ENCODE results near the gene HSBP1L1. TPM values are rescaled to one million over a fixed set of nuclear protein-coding genes. Genes with fewer than 3 reads are reported as not detected.

The HSBP1L1 gene
- total RNA-seq, 1 donor from 2014 or later: 1.6 TPM

DNA sequence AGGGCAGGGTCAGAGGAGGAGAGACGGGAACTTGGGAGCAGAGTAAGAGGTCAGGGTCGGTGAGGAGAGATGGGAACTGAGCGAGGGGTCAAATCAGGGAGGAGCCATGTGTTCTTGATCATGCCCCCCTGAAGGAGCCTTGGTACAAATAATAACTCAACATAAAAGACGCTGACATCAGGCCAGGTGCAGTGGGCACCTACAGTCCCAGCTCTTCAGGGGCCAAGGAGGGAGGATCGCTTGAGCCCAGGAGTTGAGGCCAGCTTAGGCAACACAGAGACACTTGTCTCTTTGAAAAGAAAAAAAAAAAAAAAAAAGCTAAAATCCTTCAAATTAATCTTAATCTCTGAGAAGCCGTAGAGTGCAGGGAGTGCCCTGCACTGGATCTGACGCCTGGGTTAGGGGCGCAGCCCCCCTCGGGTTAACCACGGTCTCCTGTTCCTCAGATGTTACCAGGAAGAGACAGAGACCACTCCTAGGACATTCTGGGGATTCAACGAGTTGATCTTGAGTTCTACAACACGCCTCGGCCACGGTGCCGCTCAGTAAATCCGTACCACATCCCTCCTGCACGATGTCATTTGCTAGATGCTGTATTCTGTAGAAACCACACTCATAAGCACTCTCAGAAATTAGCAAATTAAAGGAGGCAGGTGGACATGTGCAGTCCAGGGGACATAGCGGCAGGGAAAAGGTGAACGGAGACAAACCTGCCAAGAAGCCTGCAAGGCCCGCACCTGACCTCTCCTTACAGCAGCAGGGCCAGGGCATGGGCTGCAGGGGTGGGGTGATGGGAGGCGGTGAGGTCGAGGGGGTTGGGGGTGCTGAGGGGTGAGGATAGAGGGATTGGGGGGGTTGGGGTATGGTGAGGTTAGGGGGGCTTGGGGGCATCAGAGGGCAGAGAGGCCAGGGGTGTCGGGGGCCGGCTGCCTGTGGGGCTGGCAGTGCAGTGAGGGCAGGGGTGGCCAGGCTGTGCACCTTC, 42.2 kb upstream of the HSBP1L1 start:
- DNase-seq (ENCODE audit: extremely low spot score, unreplicated experiment): peak; percentile 40
- no peaks in the 10 kb centered on the region for H3K9me3 Mint-ChIP-seq (ENCODE audit: unreplicated experiment)
- H3K4me1 Mint-ChIP-seq (ENCODE audit: unreplicated experiment): no peaks in the 10 kb centered on the region
- H3K36me3 Mint-ChIP-seq (ENCODE audit: unreplicated experiment): peaks cover 31% of the 10 kb centered on the region
- no peak overlapping the region for H3K4me3 Mint-ChIP-seq (ENCODE audit: unreplicated experiment)
- TF ChIP-seq, protein P1, sequence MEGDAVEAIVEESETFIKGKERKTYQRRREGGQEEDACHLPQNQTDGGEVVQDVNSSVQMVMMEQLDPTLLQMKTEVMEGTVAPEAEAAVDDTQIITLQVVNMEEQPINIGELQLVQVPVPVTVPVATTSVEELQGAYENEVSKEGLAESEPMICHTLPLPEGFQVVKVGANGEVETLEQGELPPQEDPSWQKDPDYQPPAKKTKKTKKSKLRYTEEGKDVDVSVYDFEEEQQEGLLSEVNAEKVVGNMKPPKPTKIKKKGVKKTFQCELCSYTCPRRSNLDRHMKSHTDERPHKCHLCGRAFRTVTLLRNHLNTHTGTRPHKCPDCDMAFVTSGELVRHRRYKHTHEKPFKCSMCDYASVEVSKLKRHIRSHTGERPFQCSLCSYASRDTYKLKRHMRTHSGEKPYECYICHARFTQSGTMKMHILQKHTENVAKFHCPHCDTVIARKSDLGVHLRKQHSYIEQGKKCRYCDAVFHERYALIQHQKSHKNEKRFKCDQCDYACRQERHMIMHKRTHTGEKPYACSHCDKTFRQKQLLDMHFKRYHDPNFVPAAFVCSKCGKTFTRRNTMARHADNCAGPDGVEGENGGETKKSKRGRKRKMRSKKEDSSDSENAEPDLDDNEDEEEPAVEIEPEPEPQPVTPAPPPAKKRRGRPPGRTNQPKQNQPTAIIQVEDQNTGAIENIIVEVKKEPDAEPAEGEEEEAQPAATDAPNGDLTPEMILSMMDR (IDR thresholded peaks at IDR 0.05): no peak
- no peak overlapping the region for H3K27ac Mint-ChIP-seq (ENCODE audit: unreplicated experiment)
- no peaks in the 10 kb centered on the region for H3K27me3 Mint-ChIP-seq (ENCODE audit: unreplicated experiment)

DNA sequence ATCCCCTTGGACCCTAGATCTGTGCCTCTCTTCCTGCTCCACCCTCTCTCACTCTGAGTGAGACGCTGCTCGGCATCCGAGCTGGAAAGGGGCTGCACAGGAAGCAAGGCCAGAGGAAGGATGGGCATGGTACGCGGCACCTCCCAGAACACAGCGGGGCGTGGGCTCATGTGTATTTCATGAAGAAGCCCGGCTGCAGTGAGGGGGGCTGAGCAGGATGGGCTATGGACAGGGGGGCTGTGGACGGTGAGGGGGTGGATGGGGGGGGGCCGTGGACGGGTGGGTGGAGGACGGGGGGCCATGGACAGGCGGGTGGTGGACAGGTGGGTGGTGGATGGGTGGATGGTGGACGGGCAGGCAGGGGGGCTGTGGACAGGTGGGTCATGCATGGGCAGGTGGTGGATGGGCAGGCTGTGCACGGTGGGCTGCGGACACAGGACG, 41.5 kb upstream of the HSBP1L1 start:
- H3K9me3 Mint-ChIP-seq (ENCODE audit: unreplicated experiment): no peaks in the 10 kb centered on the region
- no peak overlapping the region for H3K27ac Mint-ChIP-seq (ENCODE audit: unreplicated experiment)
- no peaks in the 10 kb centered on the region for H3K4me1 Mint-ChIP-seq (ENCODE audit: unreplicated experiment)
- TF ChIP-seq, protein P1 (IDR thresholded peaks at IDR 0.05): no peak
- no peak overlapping the region for H3K4me3 Mint-ChIP-seq (ENCODE audit: unreplicated experiment)
- DNase-seq (ENCODE audit: extremely low spot score, unreplicated experiment): peak; percentile 73
- H3K27me3 Mint-ChIP-seq (ENCODE audit: unreplicated experiment): no peaks in the 10 kb centered on the region
- H3K36me3 Mint-ChIP-seq (ENCODE audit: unreplicated experiment): peaks cover 32% of the 10 kb centered on the region

DNA sequence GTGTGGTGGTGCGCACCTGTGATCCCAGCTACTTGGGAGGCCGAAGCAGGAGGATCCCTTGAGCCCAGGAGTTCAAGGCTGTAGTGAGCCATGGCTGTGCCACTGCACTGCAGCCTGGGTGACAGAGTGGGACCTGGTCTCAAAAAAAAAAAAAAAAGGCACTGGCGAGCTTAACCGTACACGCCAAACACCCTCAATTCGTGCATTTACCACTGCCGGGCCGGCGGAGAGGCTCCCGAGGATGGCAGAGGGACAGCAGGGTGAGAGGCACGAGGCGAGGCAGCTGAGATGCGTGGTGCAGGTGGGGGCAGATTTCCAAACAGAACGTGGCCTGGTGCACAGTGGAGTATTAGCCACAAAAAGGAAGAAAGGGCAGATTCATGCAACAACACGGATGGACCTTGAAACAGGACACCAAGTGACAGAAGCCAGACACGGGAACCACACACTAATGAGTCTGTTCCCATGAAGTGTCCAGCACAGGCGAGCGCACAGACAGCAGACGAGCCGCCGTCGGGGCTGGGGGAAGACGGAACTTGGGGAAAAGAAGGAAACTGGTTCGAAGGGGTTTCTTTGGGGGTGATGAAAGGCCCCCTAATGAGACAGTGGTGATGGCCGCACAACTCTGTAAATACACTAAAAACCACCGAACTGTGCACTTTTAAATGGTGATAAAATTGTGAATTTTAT, 40.4 kb upstream of the HSBP1L1 start:
- Mint-ChIP-seq H3K27ac (ENCODE audit: unreplicated experiment) (no peak overlapping the region), H3K4me3 (ENCODE audit: unreplicated experiment) (no peak overlapping the region)
- TF ChIP-seq, protein P1 (IDR thresholded peaks at IDR 0.05): no peak

DNA sequence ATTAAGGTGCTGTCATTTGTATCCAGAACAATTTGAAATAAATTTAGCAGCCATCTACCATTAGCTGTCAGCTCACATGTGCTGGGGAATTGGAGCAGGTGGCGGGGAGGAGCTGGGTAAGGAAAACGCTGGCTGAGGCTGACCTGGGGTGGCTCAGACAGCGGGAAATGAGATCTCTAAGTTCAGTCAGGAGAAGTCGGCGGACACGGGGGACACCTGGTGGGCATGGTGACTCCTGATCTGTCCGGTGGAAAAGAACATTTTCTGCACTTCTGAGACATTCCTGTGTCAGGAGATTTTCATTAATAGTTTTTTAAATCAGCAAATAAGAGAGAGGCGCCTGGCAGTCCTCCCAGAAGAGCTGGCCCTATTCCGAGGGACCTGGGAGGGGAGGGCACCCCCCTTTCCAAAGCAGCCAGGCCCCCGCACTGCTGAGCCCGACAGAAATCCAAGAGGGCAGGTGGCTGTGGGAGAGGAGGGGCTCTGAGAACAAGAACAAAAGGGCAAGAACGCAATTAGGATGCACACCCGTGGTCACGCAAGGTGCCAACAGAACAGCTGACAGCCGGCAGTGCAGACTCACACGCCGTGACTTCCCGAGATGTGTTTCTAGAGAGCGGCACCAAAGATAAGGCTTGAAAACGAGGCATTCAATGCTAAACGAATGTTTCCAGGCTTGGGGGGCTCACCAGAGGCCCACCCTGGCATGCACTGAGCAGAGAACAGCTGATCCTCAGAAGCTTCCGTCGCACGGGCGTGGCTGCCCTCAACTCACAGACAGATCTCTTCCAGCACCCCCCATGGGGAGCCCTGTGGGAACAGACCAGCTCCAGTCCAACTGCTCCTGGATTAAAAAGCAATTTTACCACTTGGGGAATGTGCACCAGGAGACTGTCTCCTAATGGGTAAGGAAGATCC, 39.4 kb upstream of the HSBP1L1 start:
- Mint-ChIP-seq H3K27ac (ENCODE audit: unreplicated experiment) (no peak overlapping the region), H3K4me1 (ENCODE audit: unreplicated experiment) (no peaks in the 10 kb centered on the region), H3K36me3 (ENCODE audit: unreplicated experiment) (peaks cover 46% of the 10 kb centered on the region), H3K9me3 (ENCODE audit: unreplicated experiment) (peaks cover 11% of the 10 kb centered on the region), H3K4me3 (ENCODE audit: unreplicated experiment) (no peak overlapping the region), H3K27me3 (ENCODE audit: unreplicated experiment) (no peaks in the 10 kb centered on the region)
- TF ChIP-seq, protein P1 (IDR thresholded peaks at IDR 0.05): no peak
- peak; percentile 75 for DNase-seq (ENCODE audit: extremely low spot score, unreplicated experiment)

More for the DNA sequence above, 40.4 kb upstream of the HSBP1L1 start:
- peak; percentile 71 for DNase-seq (ENCODE audit: extremely low spot score, unreplicated experiment)
- no peaks in the 10 kb centered on the region for H3K4me1 Mint-ChIP-seq (ENCODE audit: unreplicated experiment)
- H3K27me3 Mint-ChIP-seq (ENCODE audit: unreplicated experiment): no peaks in the 10 kb centered on the region
- peaks cover 38% of the 10 kb centered on the region for H3K36me3 Mint-ChIP-seq (ENCODE audit: unreplicated experiment)
- peaks cover 4% of the 10 kb centered on the region for H3K9me3 Mint-ChIP-seq (ENCODE audit: unreplicated experiment)

All from osteocyte (in vitro differentiated cells).